Suprapubic skin (tissue), 4 donors: ENCODE measurements around the gene LHPP.

Source experiments
- EP300 ChIP-seq: sonication (generic); formaldehyde crosslinking; IDR thresholded peaks from one replicate; pipeline ENCODE4 v1.6.1; 2017; ENCODE audit warnings: antibody characterized with exemption
- POLR2A ChIP-seq, 2 donors: fragments of 450-650 bp; IDR thresholded peaks; one replicate each; pipeline ENCODE4 v1.6.1; 2017; ENCODE audit warnings: antibody characterized with exemption in 2 of 2, mild to moderate bottlenecking in 2 of 2, moderate library complexity in 2 of 2
- POLR2AphosphoS5 ChIP-seq, 3 donors: sonication (generic); formaldehyde crosslinking; IDR thresholded peaks; one replicate each; pipeline ENCODE4 v1.6.1; 2017; ENCODE audit warnings: antibody characterized with exemption in 3 of 3
- TF ChIP-seq, protein P1 (sequence below), 2 donors: fragments of 200-600 bp in 1 of 2; fragments of 450-650 bp in 1 of 2; sonication (generic) in 1 of 2; IDR thresholded peaks; one replicate each; pipeline ENCODE4 v1.5.1; 2016 to 2019; ENCODE audit warnings: antibody characterized with exemption in 2 of 2, mild to moderate bottlenecking in 1 of 2, moderate library complexity in 1 of 2

DNA sequence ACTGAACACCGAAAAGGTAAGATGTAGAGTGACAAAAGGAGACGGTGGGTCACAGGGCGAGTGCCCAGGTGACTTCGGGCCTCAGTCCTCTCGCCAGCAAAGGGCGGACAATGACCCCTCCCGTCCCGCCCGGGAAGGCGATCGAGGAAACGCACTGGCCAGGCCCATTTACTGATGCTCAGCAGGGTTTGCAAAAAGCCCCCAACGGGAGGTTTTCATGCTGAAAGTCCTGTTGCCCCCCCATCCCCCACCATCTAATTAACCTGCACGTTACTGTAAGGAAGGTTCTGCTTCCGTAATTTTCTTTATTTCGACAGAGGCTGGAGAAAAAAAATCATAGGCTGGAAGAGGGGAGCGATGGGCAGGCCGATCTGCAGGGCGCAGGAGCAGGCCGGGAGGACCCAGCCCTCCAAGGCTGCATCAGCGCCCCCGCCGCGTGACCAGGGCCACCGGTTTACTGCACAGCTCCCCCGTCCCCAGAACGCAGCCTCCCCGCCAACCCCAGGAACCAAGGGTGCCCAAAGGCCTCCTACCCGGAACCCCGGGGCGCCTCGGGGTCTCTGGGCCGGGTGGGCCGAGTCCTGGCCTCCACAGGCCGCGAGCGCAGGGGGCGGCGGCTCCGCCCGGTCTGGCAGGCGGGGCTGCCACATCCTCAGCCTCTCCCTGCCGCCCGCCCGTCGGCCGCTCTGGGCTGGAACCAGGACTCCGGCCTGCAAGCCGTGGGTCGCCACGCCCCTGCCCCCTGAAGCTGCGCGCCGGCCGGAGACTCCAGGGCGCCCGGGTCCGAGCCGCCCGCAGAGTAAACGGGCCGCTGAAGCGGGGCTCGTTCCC lies 43.5 kb upstream of the LHPP start:
- TF ChIP-seq EP300 = no peak
- TF ChIP-seq, protein P1, sequence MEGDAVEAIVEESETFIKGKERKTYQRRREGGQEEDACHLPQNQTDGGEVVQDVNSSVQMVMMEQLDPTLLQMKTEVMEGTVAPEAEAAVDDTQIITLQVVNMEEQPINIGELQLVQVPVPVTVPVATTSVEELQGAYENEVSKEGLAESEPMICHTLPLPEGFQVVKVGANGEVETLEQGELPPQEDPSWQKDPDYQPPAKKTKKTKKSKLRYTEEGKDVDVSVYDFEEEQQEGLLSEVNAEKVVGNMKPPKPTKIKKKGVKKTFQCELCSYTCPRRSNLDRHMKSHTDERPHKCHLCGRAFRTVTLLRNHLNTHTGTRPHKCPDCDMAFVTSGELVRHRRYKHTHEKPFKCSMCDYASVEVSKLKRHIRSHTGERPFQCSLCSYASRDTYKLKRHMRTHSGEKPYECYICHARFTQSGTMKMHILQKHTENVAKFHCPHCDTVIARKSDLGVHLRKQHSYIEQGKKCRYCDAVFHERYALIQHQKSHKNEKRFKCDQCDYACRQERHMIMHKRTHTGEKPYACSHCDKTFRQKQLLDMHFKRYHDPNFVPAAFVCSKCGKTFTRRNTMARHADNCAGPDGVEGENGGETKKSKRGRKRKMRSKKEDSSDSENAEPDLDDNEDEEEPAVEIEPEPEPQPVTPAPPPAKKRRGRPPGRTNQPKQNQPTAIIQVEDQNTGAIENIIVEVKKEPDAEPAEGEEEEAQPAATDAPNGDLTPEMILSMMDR (IDR thresholded peaks at IDR 0.05) = no peak
- no peak for TF ChIP-seq POLR2A (IDR thresholded peaks at IDR 0.05)
- TF ChIP-seq POLR2AphosphoS5 (IDR thresholded peaks at IDR 0.05) = no peak
